ENCODE data around the gene UNC5CL. TPM values are rescaled to one million over a fixed set of nuclear protein-coding genes. Genes with fewer than 3 reads are reported as not detected.

The UNC5CL gene
- total RNA-seq, 1 experiment from 2014 or later = 2.2 TPM

- TF ChIP-seq, protein P1, sequence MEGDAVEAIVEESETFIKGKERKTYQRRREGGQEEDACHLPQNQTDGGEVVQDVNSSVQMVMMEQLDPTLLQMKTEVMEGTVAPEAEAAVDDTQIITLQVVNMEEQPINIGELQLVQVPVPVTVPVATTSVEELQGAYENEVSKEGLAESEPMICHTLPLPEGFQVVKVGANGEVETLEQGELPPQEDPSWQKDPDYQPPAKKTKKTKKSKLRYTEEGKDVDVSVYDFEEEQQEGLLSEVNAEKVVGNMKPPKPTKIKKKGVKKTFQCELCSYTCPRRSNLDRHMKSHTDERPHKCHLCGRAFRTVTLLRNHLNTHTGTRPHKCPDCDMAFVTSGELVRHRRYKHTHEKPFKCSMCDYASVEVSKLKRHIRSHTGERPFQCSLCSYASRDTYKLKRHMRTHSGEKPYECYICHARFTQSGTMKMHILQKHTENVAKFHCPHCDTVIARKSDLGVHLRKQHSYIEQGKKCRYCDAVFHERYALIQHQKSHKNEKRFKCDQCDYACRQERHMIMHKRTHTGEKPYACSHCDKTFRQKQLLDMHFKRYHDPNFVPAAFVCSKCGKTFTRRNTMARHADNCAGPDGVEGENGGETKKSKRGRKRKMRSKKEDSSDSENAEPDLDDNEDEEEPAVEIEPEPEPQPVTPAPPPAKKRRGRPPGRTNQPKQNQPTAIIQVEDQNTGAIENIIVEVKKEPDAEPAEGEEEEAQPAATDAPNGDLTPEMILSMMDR (IDR thresholded peaks at IDR 0.05 in 2 of 3, conservative IDR thresholded peaks at IDR 0.05 in 1 of 3; ENCODE audit: borderline replicate concordance in 1 of 3, insufficient read depth in 1 of 3, low read depth in 2 of 3, low read length in 2 of 3) = no peak
- TF ChIP-seq SIN3A (IDR thresholded peaks at IDR 0.05; ENCODE audit: low read depth) (no peak), SRF (IDR thresholded peaks at IDR 0.05; ENCODE audit: low read depth) (0 out of 2 replicates have a peak, but pooled peaks have one; percentile 31)
Observed at GRCh38 chr6:40997234-40997957, 41.6 kb downstream of the UNC5CL start (continued).

- Histone ChIP-seq H3K9ac (ENCODE audit: low read length) (peak overlapping the region; percentile 47), H3K27me3 (ENCODE audit: insufficient read depth, low read length) (no peaks in the 10 kb centered on the region), H3K9me3 (ENCODE audit: control insufficient read depth in 1 of 2, insufficient read depth in 1 of 2, low read depth in 1 of 2, low read length in 2 of 2) (no peaks in the 10 kb centered on the region), H3K4me3 (replicated peaks in 1 of 2; ENCODE audit: low read depth in 1 of 2, low read length in 2 of 2) (peak overlapping the region in 1 of 2 experiments; percentile 38; a peak in 2 of 4 replicates), H3K36me3 (ENCODE audit: control insufficient read depth in 1 of 2, insufficient read depth in 2 of 2, low read length in 2 of 2) (no peaks in the 10 kb centered on the region), H2AFZ (ENCODE audit: low read depth, low read length, poor library complexity, severe bottlenecking) (peak overlapping the region; percentile 24), H3K9me2 (ENCODE audit: insufficient read depth) (no peaks in the 10 kb centered on the region), H3K79me2 (ENCODE audit: insufficient read depth, low read length) (no peaks in the 10 kb centered on the region), H4K20me1 (ENCODE audit: insufficient read depth) (no peaks in the 10 kb centered on the region), H3K4me1 (ENCODE audit: control insufficient read depth in 1 of 2, insufficient read depth in 2 of 2, low read length in 2 of 2) (peaks cover 30 to 47% of the 10 kb centered on the region in 2 experiments), H3K4me2 (ENCODE audit: low read length) (peak overlapping the region; percentile 80), H3K27ac (ENCODE audit: low read depth, low read length) (peak overlapping the region; percentile 79)
- ChIA-PET POLR2A (no interaction called here), RAD21 (ENCODE audit: low non-redundant PET in 1 of 2, low total read pairs in 2 of 2, uncharacterized antibody in 2 of 2, unreplicated experiment in 2 of 2) (no interaction called here), CTCF (no interaction called here)
- ATAC-seq = peak; percentile 35
- intact Hi-C loops (cut with micrococcal nuclease) = no loop called here
- TF ChIP-seq ZFX (IDR thresholded peaks at IDR 0.05) (no peak), EGR1 (IDR thresholded peaks at IDR 0.05; ENCODE audit: low read depth) (no peak)
- DNase-seq (ENCODE audit: low read depth, low spot score) = no peak
- no TSS peak for BruUV-seq (replicated peaks)
Observed at GRCh38 chr6:40996591-40997233, 42.3 kb downstream of the UNC5CL start.
